ENCODE data around the gene SARS1. TPM values are rescaled to one million over a fixed set of nuclear protein-coding genes. Genes with fewer than 3 reads are reported as not detected.

Gene SARS1
- total and polyA plus RNA-seq, 2 of the 13 experiments (the other 11 are each of a cell fraction or from before 2014, with no cell fraction given), result 103 to 134 TPM

DNA sequence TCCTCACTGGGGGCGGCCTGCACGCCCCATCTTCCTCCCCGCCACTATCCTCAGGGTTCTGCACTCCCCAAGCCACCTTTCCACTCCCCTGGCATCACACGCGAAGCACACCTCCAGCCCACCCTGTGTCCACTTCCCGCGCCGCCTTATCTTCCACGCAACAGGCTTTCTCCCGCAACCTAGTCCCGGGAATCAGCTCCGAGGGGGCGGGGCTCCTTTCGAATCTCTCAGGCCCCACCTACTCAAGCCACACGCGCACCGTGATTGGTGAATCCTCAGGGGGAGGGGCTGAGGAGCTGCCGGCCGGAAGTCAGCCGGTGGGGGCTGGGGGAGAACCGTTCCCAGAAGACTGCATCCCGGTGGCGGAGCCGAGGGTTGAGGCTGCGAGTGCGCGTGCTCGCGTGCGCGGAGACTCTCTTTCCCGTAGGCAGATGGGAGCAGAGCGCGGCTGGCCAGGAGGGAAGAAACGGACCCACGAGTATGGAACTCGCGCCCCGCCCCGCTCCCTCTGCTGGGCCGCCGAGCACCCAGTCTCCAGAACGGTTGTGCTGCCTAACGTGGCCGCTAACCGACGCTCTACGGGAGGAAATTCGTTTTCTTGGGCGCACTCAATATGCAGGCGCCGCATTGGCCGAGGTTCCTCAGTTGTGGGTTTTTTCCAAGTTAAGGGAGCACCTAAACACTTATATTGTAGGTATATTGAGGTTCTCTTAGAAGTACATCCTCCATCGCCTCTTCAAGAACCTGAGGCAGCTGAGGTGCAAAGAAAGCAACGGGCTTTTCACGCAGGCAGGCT is 69.4 kb downstream of the SARS1 start, which contains the start of gene PSRC1:
TSS of gene PSRC1 (minus strand) at position 194 of the 796 bp plus-strand sequence.
- Histone ChIP-seq H3K79me2 (ENCODE audit: insufficient read depth, low read length) (peaks cover 18% of the 10 kb centered on the region), H3K4me2 (ENCODE audit: low read depth, low read length) (peak within 1 kb of the TSS; percentile 89), H4K20me1 (ENCODE audit: insufficient read depth, low read length) (no peaks in the 10 kb centered on the region), H3K27me3 (ENCODE audit: control insufficient read depth in 1 of 2, insufficient read depth in 2 of 2, low read length in 2 of 2) (no peaks in the 10 kb centered on the region; a peak in 1 of 5 replicates), H3K9ac (ENCODE audit: insufficient read depth, low read depth, low read length) (peak within 1 kb of the TSS; percentile 80), H3K36me3 (replicated peaks in 1 of 2; ENCODE audit: control insufficient read depth in 1 of 2, insufficient read depth in 2 of 2, low read length in 2 of 2) (peaks cover 4 to 12% of the 10 kb centered on the region in 2 experiments; a peak in 2 of 5 replicates), H3K27ac (ENCODE audit: extremely low read length, insufficient read depth, low read length) (peak within 1 kb of the TSS; percentile 85), H2AFZ (ENCODE audit: low read length) (peak within 1 kb of the TSS; percentile 46), H3K9me3 (ENCODE audit: low read length) (no peaks in the 10 kb centered on the region), H3K4me1 (ENCODE audit: insufficient read depth, low read length) (peaks cover 52% of the 10 kb centered on the region), H3K4me3 (replicated peaks in 1 of 3; ENCODE audit: insufficient read depth in 1 of 3, low read depth in 2 of 3, low read length in 3 of 3) (peak within 1 kb of the TSS; percentile 75 to 99 (median 93))
- ATAC-seq (peak; percentile 95), DNase-seq (ENCODE audit: low spot score) (peak; percentile 90), FAIRE-seq (peak; percentile 92)
- ChIA-PET CTCF (ENCODE audit: low intra/inter-chr PET ratio, low total read pairs) (interaction anchor here (1.9 kb wide), 1 partner anchor 19 kb away, joined by 8 read pairs; no protein-coding TSS in a partner anchor), POLR2A (interaction anchor here (0.6 to 2.0 kb wide), 13 partner anchors 9 to 143 kb away, joined by 3 to 28 read pairs (median 8); partner anchors contain the start of genes MYBPHL, PSMA5, SARS1 and SORT1)
- BruUV-seq (replicated peaks), result TSS peak; percentile 96
- intact Hi-C loops (cut with micrococcal nuclease; ENCODE audit: unreplicated experiment), result loop anchor here (1.0 to 2.0 kb wide), 4 partner anchors 8 to 110 kb away; no protein-coding TSS in a partner anchor
- in situ Hi-C loops (cut with HindIII; ENCODE audit: extremely low pct_ligation_motif_present, low pct_unique_long_range_greater_than_20kb), result no loop called here
- WGBS (ENCODE audit: low lambda C conversion rate), result 1% methylated on average over 35 of the region's 56 CpGs
- TF ChIP-seq, protein P1, sequence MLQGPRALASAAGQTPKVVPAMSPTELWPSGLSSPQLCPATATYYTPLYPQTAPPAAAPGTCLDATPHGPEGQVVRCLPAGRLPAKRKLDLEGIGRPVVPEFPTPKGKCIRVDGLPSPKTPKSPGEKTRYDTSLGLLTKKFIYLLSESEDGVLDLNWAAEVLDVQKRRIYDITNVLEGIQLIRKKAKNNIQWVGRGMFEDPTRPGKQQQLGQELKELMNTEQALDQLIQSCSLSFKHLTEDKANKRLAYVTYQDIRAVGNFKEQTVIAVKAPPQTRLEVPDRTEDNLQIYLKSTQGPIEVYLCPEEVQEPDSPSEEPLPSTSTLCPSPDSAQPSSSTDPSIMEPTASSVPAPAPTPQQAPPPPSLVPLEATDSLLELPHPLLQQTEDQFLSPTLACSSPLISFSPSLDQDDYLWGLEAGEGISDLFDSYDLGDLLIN (CRISPR knock-in tag; IDR thresholded peaks at IDR 0.05; ENCODE audit: borderline replicate concordance), result 0 out of 2 replicates have a peak, but pooled peaks have one; percentile 19
- TF ChIP-seq ZNF234 (CRISPR knock-in tag; conservative IDR thresholded peaks at IDR 0.05) (no peak), IKZF4 (CRISPR knock-in tag; IDR thresholded peaks at IDR 0.05; ENCODE audit: borderline replicate concordance, low read depth, not compliant biosample characterization) (no peak), ZNF530 (CRISPR knock-in tag; IDR thresholded peaks at IDR 0.05; ENCODE audit: low read depth) (no peak), AGO2 (optimal IDR thresholded peaks at IDR 0.05; ENCODE audit: low read depth, low read length) (peak; percentile 51), NFATC3 (CRISPR knock-in tag; IDR thresholded peaks at IDR 0.05) (no peak), DMAP1 (CRISPR knock-in tag; IDR thresholded peaks at IDR 0.05) (peak; percentile 85), ZNF747 (CRISPR knock-in tag; IDR thresholded peaks at IDR 0.05; ENCODE audit: borderline replicate concordance) (peak; percentile 49; the same call in 1 of the 2 replicates), SSRP1 (CRISPR knock-in tag; IDR thresholded peaks at IDR 0.05) (no peak), KDM5B (CRISPR knock-in tag; IDR thresholded peaks at IDR 0.05; ENCODE audit: borderline replicate concordance) (peak; percentile 64; the same call in 1 of the 2 replicates), PPARG (CRISPR knock-in tag; conservative IDR thresholded peaks at IDR 0.05) (0 out of 2 replicates have a peak, but pooled peaks have one; percentile 22), HOXA9 (CRISPR knock-in tag; IDR thresholded peaks at IDR 0.05; ENCODE audit: borderline replicate concordance) (0 out of 2 replicates have a peak, but pooled peaks have one; percentile 10), SP4 (CRISPR knock-in tag; IDR thresholded peaks at IDR 0.05) (peak; percentile 84), ZFAT (CRISPR knock-in tag; conservative IDR thresholded peaks at IDR 0.05) (no peak), REL (CRISPR knock-in tag; conservative IDR thresholded peaks at IDR 0.05) (peak; percentile 82), NFYC (CRISPR knock-in tag; IDR thresholded peaks at IDR 0.05) (peak; percentile 78), ZNF253 (CRISPR knock-in tag; IDR thresholded peaks at IDR 0.05; ENCODE audit: borderline replicate concordance) (no peak), GABPA (IDR thresholded peaks at IDR 0.05; ENCODE audit: low read depth, low read length) (peak; percentile 64), GABPA (CRISPR knock-in tag; IDR thresholded peaks at IDR 0.05; ENCODE audit: low read depth) (peak; percentile 91)
- TF ChIP-seq, protein P2, sequence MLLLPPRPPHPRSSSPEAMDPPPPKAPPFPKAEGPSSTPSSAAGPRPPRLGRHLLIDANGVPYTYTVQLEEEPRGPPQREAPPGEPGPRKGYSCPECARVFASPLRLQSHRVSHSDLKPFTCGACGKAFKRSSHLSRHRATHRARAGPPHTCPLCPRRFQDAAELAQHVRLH (CRISPR knock-in tag; IDR thresholded peaks at IDR 0.05; ENCODE audit: borderline replicate concordance, low read depth), result peak; percentile 87; the same call in 1 of the 2 replicates
- TF ChIP-seq, protein P3, sequence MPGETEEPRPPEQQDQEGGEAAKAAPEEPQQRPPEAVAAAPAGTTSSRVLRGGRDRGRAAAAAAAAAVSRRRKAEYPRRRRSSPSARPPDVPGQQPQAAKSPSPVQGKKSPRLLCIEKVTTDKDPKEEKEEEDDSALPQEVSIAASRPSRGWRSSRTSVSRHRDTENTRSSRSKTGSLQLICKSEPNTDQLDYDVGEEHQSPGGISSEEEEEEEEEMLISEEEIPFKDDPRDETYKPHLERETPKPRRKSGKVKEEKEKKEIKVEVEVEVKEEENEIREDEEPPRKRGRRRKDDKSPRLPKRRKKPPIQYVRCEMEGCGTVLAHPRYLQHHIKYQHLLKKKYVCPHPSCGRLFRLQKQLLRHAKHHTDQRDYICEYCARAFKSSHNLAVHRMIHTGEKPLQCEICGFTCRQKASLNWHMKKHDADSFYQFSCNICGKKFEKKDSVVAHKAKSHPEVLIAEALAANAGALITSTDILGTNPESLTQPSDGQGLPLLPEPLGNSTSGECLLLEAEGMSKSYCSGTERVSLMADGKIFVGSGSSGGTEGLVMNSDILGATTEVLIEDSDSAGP (CRISPR knock-in tag; IDR thresholded peaks at IDR 0.05; ENCODE audit: borderline replicate concordance), result peak; percentile 87; the same call in 1 of the 2 replicates

Data from HepG2 (cell line).